Kidney (tissue), 14 donors: ENCODE data around the gene FOXC2. TPM values are rescaled to one million over a fixed set of nuclear protein-coding genes. Genes with fewer than 3 reads are reported as not detected.
A peak's percentile ranks its signal among the peaks of the same experiment; 100 is the strongest.

Source experiments
- DNase-seq, 5 donors: peaks; one replicate each; pipeline ENCODE4 v3.0.0-alpha.2; 2013 to 2020
- FAIRE-seq: peaks from 2 replicates; lab custom pipeline; 2012; peaks lifted over from hg19 to GRCh38; lab: Jason Lieb, UNC
- H3K27ac ChIP-seq, 2 donors: one replicate each; pipeline ENCODE4 v1.7.0; 2013; ENCODE audit warnings: low read depth in 2 of 2, low read length in 2 of 2, inconsistent platforms in 1 of 2
- H3K27me3 ChIP-seq: one replicate; pipeline ENCODE4 v1.7.1; 2013; ENCODE audit warnings: low read length, inconsistent platforms; ENCODE audit not compliant: control insufficient read depth, insufficient read depth
- H3K36me3 ChIP-seq, 3 donors: one replicate each; pipeline versions ENCODE4 v1.7.0 to v1.7.1; 2013; ENCODE audit warnings: low read length in 3 of 3, control low read depth in 1 of 3, inconsistent platforms in 1 of 3; ENCODE audit not compliant: insufficient read depth in 3 of 3, control insufficient read depth in 2 of 3
- H3K4me1 ChIP-seq, 3 donors: one replicate each; pipeline versions ENCODE4 v1.7.0 to v1.7.1; 2013; ENCODE audit warnings: low read length in 3 of 3, inconsistent platforms in 1 of 3, low read depth in 1 of 3; ENCODE audit not compliant: control insufficient read depth in 2 of 3, insufficient read depth in 2 of 3
- H3K4me3 ChIP-seq, 3 donors: one replicate each; pipeline versions ENCODE4 v1.7.0 to v1.8.1; 2013; ENCODE audit warnings: low read length in 3 of 3, control low read depth in 1 of 3, inconsistent platforms in 1 of 3
- H3K9ac ChIP-seq, 3 donors: one replicate each; pipeline versions ENCODE4 v1.7.0 to v1.7.1; 2013; ENCODE audit warnings: low read length in 3 of 3, control low read depth in 1 of 3, inconsistent platforms in 1 of 3
- H3K9me3 ChIP-seq, 3 donors: one replicate each; pipeline versions ENCODE4 v1.7.0 to v1.7.1; 2013; ENCODE audit warnings: low read length in 3 of 3, control low read depth in 1 of 3, inconsistent platforms in 1 of 3; ENCODE audit not compliant: control insufficient read depth in 2 of 3, insufficient read depth in 1 of 3
- CTCF ChIP-seq: IDR thresholded peaks from 3 replicates; pipeline ENCODE4 v1.5.1; 2012; ENCODE audit warnings: mild to moderate bottlenecking, moderate library complexity, borderline replicate concordance; ENCODE audit not compliant: insufficient read depth; ENCODE audit errors: extremely low read depth
- intact Hi-C: fragments of 100-400 bp; cut with DNase I; formaldehyde crosslinking; loops from one replicate; pipeline ENCODE4 v1.11.1; 2022
- polyA plus RNA-seq: library from polyadenylated mRNA; stranded (reverse); fragments of 350-450 nt; fragmentation: Illumina TruSeq; extraction: RNeasy Lipid Tissue Mini Kit (QIAGEN cat#74804); gene quantifications from one replicate; pipeline ENCODE4 v1.2.3, GENCODE V29; 2014; ENCODE audit warnings: low read depth, low replicate concordance; ENCODE audit not compliant: insufficient read depth
- total RNA-seq: library from RNA; stranded (reverse); fragmentation: NEBNext Ultra II Directional; extraction: Animal tissue kit (Norgen Biotek cat#: 25700); gene quantifications from one replicate; pipeline ENCODE4 v1.2.1, GENCODE V29; 2021
- donor health status: control.
- donor health status: control.
- donor health status: control.
- donor health status: control.
- donor health status: control.
- donor health status: DM: yes; HTN: yes; CAD: no.
- donor health status: Normal renal cell carcinoma (clear cell type).

The FOXC2 gene
- total and polyA plus RNA-seq, 2 donors from 2014 or later, result 3.8 to 6.3 TPM

GRCh38 chr16:86601356-86601755 is 34.7 kb downstream of the FOXC2 start:
- H3K9me3 ChIP-seq, result no peaks in the 10 kb centered on the region
- DNase-seq (no peak), FAIRE-seq (no peak)
- H3K9ac ChIP-seq, result no peak overlapping the region
- no peaks in the 10 kb centered on the region for H3K27me3 ChIP-seq
- no peak overlapping the region for H3K4me3 ChIP-seq
- H3K4me1 ChIP-seq, result no peaks in the 10 kb centered on the region
- H3K36me3 ChIP-seq, result no peaks in the 10 kb centered on the region
- H3K27ac ChIP-seq, result no peak overlapping the region
- no peak for TF ChIP-seq CTCF
- intact Hi-C loops, result no loop called here

DNA sequence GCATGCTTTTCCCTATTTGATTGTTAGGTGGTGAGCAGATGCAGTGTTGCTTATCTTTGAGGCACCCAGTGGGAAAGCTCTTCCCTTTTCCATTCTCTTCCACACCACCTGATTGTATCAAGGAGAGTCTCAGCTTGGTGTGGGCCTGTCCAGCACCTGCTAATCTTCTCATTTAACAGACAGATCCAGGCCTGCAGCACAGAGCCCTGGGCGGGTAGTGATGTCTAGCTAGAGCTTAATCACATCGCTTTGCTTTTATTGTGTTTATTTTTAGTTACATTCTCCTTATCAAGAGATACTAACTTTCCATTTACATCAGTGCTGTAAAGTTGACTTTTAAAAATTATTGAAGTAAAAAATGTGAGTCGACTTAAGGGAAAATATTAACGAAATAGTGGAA is 35.9 kb downstream of the FOXC2 start:
- Histone ChIP-seq H3K4me1 (no peaks in the 10 kb centered on the region), H3K4me3 (no peak overlapping the region), H3K9me3 (no peaks in the 10 kb centered on the region), H3K9ac (no peak overlapping the region), H3K36me3 (no peaks in the 10 kb centered on the region), H3K27ac (no peak overlapping the region), H3K27me3 (no peaks in the 10 kb centered on the region)
- DNase-seq (no peak), FAIRE-seq (no peak)
- TF ChIP-seq CTCF, result no peak
- intact Hi-C loops, result no loop called here

DNA sequence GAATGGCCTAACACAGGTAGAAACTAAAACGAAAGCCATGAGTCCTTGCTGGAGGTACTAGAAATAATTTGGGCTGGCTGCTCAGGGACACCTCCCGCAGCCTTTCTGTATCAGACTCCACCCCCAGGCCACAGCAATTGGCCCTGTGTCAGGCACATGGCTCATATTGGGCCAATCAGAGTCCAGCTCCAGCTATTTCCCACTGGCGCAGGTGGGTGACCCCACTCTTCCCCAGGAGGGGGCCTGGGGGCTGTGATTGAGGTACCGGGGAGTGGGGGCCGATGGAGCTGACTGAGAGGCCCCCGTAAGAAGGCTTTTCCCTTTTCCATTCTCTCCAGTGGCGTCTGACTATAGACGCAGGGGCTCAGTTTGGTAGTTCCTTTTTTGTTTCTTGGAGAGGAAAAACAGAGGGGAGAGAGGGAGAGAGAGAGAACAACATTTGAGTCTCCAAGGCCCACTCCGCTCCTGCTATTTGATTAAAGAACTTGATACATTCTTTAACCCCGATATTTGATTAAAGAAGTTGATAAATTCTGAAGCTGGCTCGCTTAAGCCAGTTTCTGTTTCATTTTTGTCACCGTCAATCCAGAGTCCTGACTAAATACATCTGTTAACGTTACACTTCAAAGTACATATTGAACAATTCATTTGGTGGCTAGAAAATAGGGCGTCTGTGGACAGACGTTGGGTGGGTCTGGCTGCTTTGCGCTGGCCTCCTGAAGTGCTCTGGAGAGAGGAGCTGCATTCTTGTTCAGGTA is 38.0 kb downstream of the FOXC2 start:
- DNase-seq, result peak in 1 of 5 donors; percentile 44
- H3K9ac ChIP-seq, result no peak overlapping the region
- H3K9me3 ChIP-seq, result no peaks in the 10 kb centered on the region
- no peaks in the 10 kb centered on the region for H3K27me3 ChIP-seq
- no peaks in the 10 kb centered on the region for H3K4me1 ChIP-seq
- no peak overlapping the region for H3K27ac ChIP-seq
- H3K4me3 ChIP-seq, result no peak overlapping the region
- TF ChIP-seq CTCF, result no peak
- no peaks in the 10 kb centered on the region for H3K36me3 ChIP-seq
- no peak for FAIRE-seq
- intact Hi-C loops, result no loop called here

GRCh38 chr16:86605950-86606349 is 39.3 kb downstream of the FOXC2 start:
- Histone ChIP-seq H3K9ac (no peak overlapping the region), H3K4me1 (peaks cover 0 to 5% (median 0%) of the 10 kb centered on the region in 3 donors), H3K27ac (no peak overlapping the region), H3K27me3 (no peaks in the 10 kb centered on the region), H3K9me3 (no peaks in the 10 kb centered on the region), H3K36me3 (no peaks in the 10 kb centered on the region), H3K4me3 (no peak overlapping the region)
- FAIRE-seq, result no peak
- no peak for DNase-seq
- intact Hi-C loops, result no loop called here
- no peak for TF ChIP-seq CTCF
